GM10248 (cell line): Measurements from ENCODE around the gene SOAT2.

ENCODE experiments used
- CTCF ChIA-PET: fragments of 300-600 bp; sonication (Branson Sonifier 250); formaldehyde crosslinking; extraction: SDS; loops from one replicate; lab custom pipeline; 2021; ENCODE audit warnings: antibody characterized with exemption; lab: Yijun Ruan, JAX
- POLR2A ChIA-PET: fragments of 350-650 bp; sonication (Branson Sonifier 250); formaldehyde crosslinking; extraction: SDS; loops from one replicate; lab custom pipeline; 2020; ENCODE audit warnings: antibody characterized with exemption; lab: Yijun Ruan, JAX
- DNase-seq: peaks from one replicate; pipeline ENCODE4 v3.0.0; 2012; ENCODE audit errors: extremely low spot score
- CTCF ChIP-seq: IDR thresholded peaks from 2 replicates; pipeline ENCODE4 v1.5.1; 2012; ENCODE audit warnings: mild to moderate bottlenecking, low read depth; ENCODE audit errors: extremely low read depth, missing control alignments, control extremely low read depth

SOAT2 gene

GRCh38 chr12:53074283-53074998 is 28.8 kb upstream of the SOAT2 start:
- no peak for DNase-seq
- POLR2A ChIA-PET = interaction anchor here (0.7 kb wide), 1 partner anchor 1168 kb away, joined by 12 read pairs; no protein-coding TSS in a partner anchor
- CTCF ChIA-PET = interaction anchor here (0.9 to 13.7 kb wide), 3 partner anchors 8 to 85 kb away, joined by 3 to 294 read pairs (median 141); partner anchors contain the start of genes IGFBP6 and SOAT2
- TF ChIP-seq CTCF = no peak

DNA sequence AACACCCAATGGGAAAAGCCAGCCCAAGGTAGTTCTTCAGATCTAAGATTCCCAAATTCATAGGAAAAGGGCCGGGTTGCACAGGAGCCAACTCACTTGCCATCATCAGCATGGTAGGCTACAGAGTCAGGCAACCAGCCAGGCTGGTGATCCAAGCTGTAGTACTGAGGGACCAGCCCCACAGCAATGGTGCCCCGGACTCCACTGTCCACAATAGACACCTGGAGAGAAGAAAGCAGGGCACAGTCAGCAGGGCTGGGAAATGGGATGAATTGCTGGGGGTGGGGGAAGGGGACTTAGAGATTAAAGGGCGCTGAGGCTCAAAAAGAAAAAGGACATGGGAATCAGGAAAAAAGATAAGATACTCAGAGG is 28.3 kb upstream of the SOAT2 start:
- ChIA-PET CTCF (interaction anchor here (0.9 to 9.0 kb wide), 7 partner anchors 9 to 246 kb away, joined by 3 to 141 read pairs (median 5); partner anchors contain the start of genes AAAS and SOAT2), POLR2A (no interaction called here)
- no peak for TF ChIP-seq CTCF
- DNase-seq = no peak

- DNase-seq = no peak
- CTCF ChIA-PET = interaction anchor here (1.0 to 9.0 kb wide), 9 partner anchors 8 to 246 kb away, joined by 3 to 141 read pairs (median 5); partner anchors contain the start of gene SOAT2
- TF ChIP-seq CTCF = no peak
- POLR2A ChIA-PET = interaction anchor here (0.6 kb wide), 1 partner anchor 81 kb away, joined by 5 read pairs; no protein-coding TSS in a partner anchor
Observed at GRCh38 chr12:53076461-53076860, 26.8 kb upstream of the SOAT2 start.

DNA sequence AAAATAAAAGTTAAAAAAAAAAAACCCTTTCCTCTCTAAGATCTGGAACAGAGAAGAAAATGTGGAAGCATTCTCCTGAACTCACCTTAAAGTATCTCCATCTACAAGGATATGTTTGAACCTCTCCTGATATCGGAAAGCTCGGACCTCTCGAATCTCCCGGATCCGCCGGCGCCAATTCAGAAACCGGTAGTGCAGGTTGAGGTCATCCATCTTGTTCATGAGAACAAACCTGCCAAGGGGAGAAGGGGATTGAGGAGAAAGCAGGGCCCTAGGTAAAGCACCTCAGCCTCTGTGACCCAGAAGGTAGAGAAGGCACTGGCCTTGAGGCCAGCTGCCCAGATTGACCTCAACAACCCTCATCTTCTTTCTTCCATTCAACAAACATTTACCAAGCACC is 26.3 kb upstream of the SOAT2 start:
- CTCF ChIA-PET = interaction anchor here (1.0 to 9.0 kb wide), 6 partner anchors 11 to 245 kb away, joined by 3 to 141 read pairs (median 5); no protein-coding TSS in a partner anchor
- no peak for TF ChIP-seq CTCF
- no peak for DNase-seq
- POLR2A ChIA-PET = no interaction called here

DNA sequence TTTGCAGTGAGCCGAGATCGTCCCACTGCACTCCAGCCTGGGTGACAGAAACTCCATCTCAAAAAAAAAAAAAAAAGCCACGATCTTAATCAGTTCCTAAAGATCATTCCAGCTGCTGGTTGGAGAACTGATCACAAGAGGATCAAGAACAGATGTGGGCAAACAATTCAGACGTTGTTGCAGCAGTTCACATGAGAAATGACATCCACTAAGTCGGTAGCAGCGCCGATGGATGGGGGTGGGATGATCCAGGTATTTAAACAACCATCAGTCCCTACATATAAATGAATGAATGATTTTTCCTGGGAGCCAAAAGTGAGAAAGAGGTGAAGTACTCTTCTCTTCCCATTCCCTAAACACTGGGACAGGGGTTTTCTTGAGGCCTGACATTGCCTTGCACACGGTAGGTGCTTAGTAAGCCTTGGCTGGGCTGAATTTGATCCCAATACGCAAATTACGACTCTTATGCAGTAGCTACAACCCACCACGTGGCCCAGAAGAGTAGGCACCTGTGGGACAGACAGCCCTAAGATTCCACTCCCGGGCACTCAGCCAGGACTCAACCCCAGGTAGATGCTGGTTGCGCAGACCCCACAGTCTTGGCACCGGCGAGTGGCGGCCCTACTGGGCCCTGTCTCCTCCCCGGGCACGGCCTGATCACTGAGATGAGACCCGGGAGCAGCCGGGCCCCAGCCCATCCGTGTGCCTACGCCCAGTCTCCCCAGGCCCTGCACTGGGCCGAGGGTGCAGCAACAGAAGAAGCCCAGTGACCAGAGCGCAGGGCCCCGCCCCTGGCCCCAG is 24.7 kb upstream of the SOAT2 start:
- CTCF ChIA-PET = interaction anchor here (1.1 to 9.0 kb wide), 11 partner anchors 9 to 242 kb away, joined by 3 to 141 read pairs (median 6); partner anchors contain the start of genes AAAS, IGFBP6 and SOAT2
- no peak for DNase-seq
- TF ChIP-seq CTCF = no peak
- POLR2A ChIA-PET = interaction anchor here (0.6 to 1.4 kb wide), 11 partner anchors 15 to 1995 kb away, joined by 3 to 8 read pairs (median 4); partner anchors contain the start of genes AAAS, CSRNP2, EIF4B and KRT80
